ENCODE data around the gene NTM.
A peak's percentile ranks its signal among the peaks of the same experiment; 100 is the strongest.

Gene NTM

GRCh38 chr11:131425285-131425684 lies 54.9 kb downstream of the NTM start:
- Histone ChIP-seq H4K20me1 (ENCODE audit: insufficient read depth, low read length) (no peaks in the 10 kb centered on the region), H3K79me2 (ENCODE audit: low read length) (no peaks in the 10 kb centered on the region), H3K9me3 (ENCODE audit: insufficient read depth, low read length) (no peaks in the 10 kb centered on the region), H3K27ac (ENCODE audit: low read length) (no peak overlapping the region), H3K4me1 (ENCODE audit: low read length) (peaks cover 36% of the 10 kb centered on the region), H3K36me3 (replicated peaks; ENCODE audit: low read depth, low read length) (no peaks in the 10 kb centered on the region), H3K27me3 (ENCODE audit: low read depth, low read length) (peaks cover 28% of the 10 kb centered on the region), H3K4me3 (ENCODE audit: low read length) (no peak overlapping the region), H3K9ac (ENCODE audit: low read length) (no peak overlapping the region), H3K4me2 (ENCODE audit: low read length) (no peak overlapping the region), H2AFZ (ENCODE audit: low read depth, low read length) (no peak overlapping the region)
- TF ChIP-seq EZH2phosphoT487 (IDR thresholded peaks at IDR 0.05; ENCODE audit: low read depth) (no peak), CTCF (IDR thresholded peaks at IDR 0.05; ENCODE audit: low read depth, low read length) (no peak)

- H3K4me1 ChIP-seq (ENCODE audit: low read length) = peaks cover 57% of the 10 kb centered on the region
- H3K4me2 ChIP-seq (ENCODE audit: low read length) = peak overlapping the region; percentile 56
- H3K4me3 ChIP-seq (ENCODE audit: low read length) = peak overlapping the region; percentile 43
- TF ChIP-seq CTCF (IDR thresholded peaks at IDR 0.05; ENCODE audit: low read depth, low read length) (no peak), EZH2phosphoT487 (IDR thresholded peaks at IDR 0.05; ENCODE audit: low read depth) (no peak)
- no peaks in the 10 kb centered on the region for H4K20me1 ChIP-seq (ENCODE audit: insufficient read depth, low read length)
- H3K9ac ChIP-seq (ENCODE audit: low read length) = peak overlapping the region; percentile 19; the same call in 1 of the 2 replicates
- no peaks in the 10 kb centered on the region for H3K79me2 ChIP-seq (ENCODE audit: low read length)
- peaks cover 10% of the 10 kb centered on the region for H3K27me3 ChIP-seq (ENCODE audit: low read depth, low read length)
- no peaks in the 10 kb centered on the region for H3K36me3 ChIP-seq (replicated peaks; ENCODE audit: low read depth, low read length)
- peak overlapping the region; percentile 94 for H3K27ac ChIP-seq (ENCODE audit: low read length)
- H3K9me3 ChIP-seq (ENCODE audit: insufficient read depth, low read length) = no peaks in the 10 kb centered on the region
- no peak overlapping the region for H2AFZ ChIP-seq (ENCODE audit: low read depth, low read length)
Measured at GRCh38 chr11:131428853-131429252, 58.4 kb downstream of the NTM start.

GRCh38 chr11:131430473-131431208 lies 60.2 kb downstream of the NTM start:
- Histone ChIP-seq H3K9ac (ENCODE audit: low read length) (no peak overlapping the region), H3K79me2 (ENCODE audit: low read length) (no peaks in the 10 kb centered on the region), H3K27ac (ENCODE audit: low read length) (no peak overlapping the region), H3K4me3 (ENCODE audit: low read length) (no peak overlapping the region), H4K20me1 (ENCODE audit: insufficient read depth, low read length) (no peaks in the 10 kb centered on the region), H2AFZ (ENCODE audit: low read depth, low read length) (no peak overlapping the region), H3K4me1 (ENCODE audit: low read length) (peaks cover 57% of the 10 kb centered on the region), H3K36me3 (replicated peaks; ENCODE audit: low read depth, low read length) (no peaks in the 10 kb centered on the region), H3K4me2 (ENCODE audit: low read length) (peak overlapping the region; percentile 56), H3K27me3 (ENCODE audit: low read depth, low read length) (peaks cover 9% of the 10 kb centered on the region; the same call in 1 of the 2 replicates), H3K9me3 (ENCODE audit: insufficient read depth, low read length) (no peaks in the 10 kb centered on the region)
- TF ChIP-seq CTCF (IDR thresholded peaks at IDR 0.05; ENCODE audit: low read depth, low read length) (no peak), EZH2phosphoT487 (IDR thresholded peaks at IDR 0.05; ENCODE audit: low read depth) (no peak)

GRCh38 chr11:131441051-131441810 lies 70.8 kb downstream of the NTM start:
- Histone ChIP-seq H3K9ac (ENCODE audit: low read length) (no peak overlapping the region), H3K9me3 (ENCODE audit: insufficient read depth, low read length) (no peaks in the 10 kb centered on the region), H3K27ac (ENCODE audit: low read length) (no peak overlapping the region), H3K4me2 (ENCODE audit: low read length) (no peak overlapping the region), H2AFZ (ENCODE audit: low read depth, low read length) (no peak overlapping the region), H3K4me1 (ENCODE audit: low read length) (no peaks in the 10 kb centered on the region; the same call in 1 of the 2 replicates), H3K79me2 (ENCODE audit: low read length) (no peaks in the 10 kb centered on the region), H3K27me3 (ENCODE audit: low read depth, low read length) (peaks cover 3% of the 10 kb centered on the region; the same call in 1 of the 2 replicates), H4K20me1 (ENCODE audit: insufficient read depth, low read length) (no peaks in the 10 kb centered on the region), H3K4me3 (ENCODE audit: low read length) (no peak overlapping the region), H3K36me3 (replicated peaks; ENCODE audit: low read depth, low read length) (no peaks in the 10 kb centered on the region)
- TF ChIP-seq EZH2phosphoT487 (IDR thresholded peaks at IDR 0.05; ENCODE audit: low read depth) = no peak
- TF ChIP-seq CTCF (IDR thresholded peaks at IDR 0.05; ENCODE audit: low read depth, low read length) = no peak

Measured in OCI-LY3 (cell line).